H1 (cell line): ENCODE data around the gene HOXB6. TPM values are rescaled to one million over a fixed set of nuclear protein-coding genes. Genes with fewer than 3 reads are reported as not detected.

Source experiments
- CTCF ChIA-PET: fragments of 300-600 bp; sonication (Branson Sonifier 250); formaldehyde crosslinking; loops from one replicate; lab custom pipeline; 2021; ENCODE audit not compliant: partially characterized antibody; lab: Charles Lee
- POLR2A ChIA-PET: fragments of 300-600 bp; sonication (Branson Sonifier 250); formaldehyde crosslinking; loops from one replicate; lab custom pipeline; 2021; ENCODE audit warnings: inconsistent platforms; ENCODE audit not compliant: partially characterized antibody; lab: Charles Lee
- DNase-seq, 2 experiments: peaks; one replicate each; pipeline versions ENCODE4 v3.0.0 to v3.0.0-alpha.2; 2010 to 2022; ENCODE audit warnings: low spot score in 2 of 2, low read depth in 1 of 2, mixed read lengths in 1 of 2
- FAIRE-seq: peaks from 2 replicates; lab custom pipeline; 2011; peaks lifted over from hg19 to GRCh38; lab: Jason Lieb, UNC
- H2AFZ ChIP-seq: 2 replicates; pipeline ENCODE4 v1.8.1; 2012; ENCODE audit warnings: low read length, inconsistent platforms
- H2AK5ac ChIP-seq: 2 replicates; pipeline ENCODE4 v1.6.1; 2013; ENCODE audit warnings: low read depth, low read length
- H2BK120ac ChIP-seq: replicated peaks from 2 replicates; pipeline ENCODE3; 2013; ENCODE audit warnings: low read depth, low read length, inconsistent platforms
- H2BK12ac ChIP-seq: 2 replicates; pipeline ENCODE4 v1.6.1; 2013; ENCODE audit warnings: low read depth, low read length
- H2BK15ac ChIP-seq: 2 replicates; pipeline ENCODE4 v1.6.1; 2013; ENCODE audit warnings: low read length
- H2BK20ac ChIP-seq: 2 replicates; pipeline ENCODE4 v1.6.1; 2013; ENCODE audit warnings: low read length
- H2BK5ac ChIP-seq: 2 replicates; pipeline ENCODE4 v1.6.1; 2013; ENCODE audit warnings: low read depth, low read length
- H3K14ac ChIP-seq: 2 replicates; pipeline ENCODE4 v1.6.1; 2013; ENCODE audit warnings: inconsistent platforms; ENCODE audit not compliant: insufficient read length
- H3K18ac ChIP-seq: 2 replicates; pipeline ENCODE4 v1.6.1; 2013; ENCODE audit warnings: low read length; ENCODE audit errors: extremely low read depth
- H3K23ac ChIP-seq: 2 replicates; pipeline ENCODE4 v1.6.1; 2013; ENCODE audit warnings: inconsistent platforms; ENCODE audit not compliant: insufficient read length
- H3K23me2 ChIP-seq: 2 replicates; pipeline ENCODE4 v1.6.1; 2013; ENCODE audit warnings: low read depth, low read length
- H3K27ac ChIP-seq: 2 replicates; pipeline ENCODE4 v1.6.1; 2011; ENCODE audit warnings: low read depth, low read length, inconsistent platforms
- H3K27me3 ChIP-seq, 4 experiments: replicated peaks in 1 of 4; 1 replicate in 1 of 4; 2 replicates in 3 of 4; pipeline versions ENCODE4 v1.6.1 to v1.8.1; 2011 to 2013; ENCODE audit warnings: low read length in 3 of 4, mild to moderate bottlenecking in 3 of 4, inconsistent platforms in 2 of 4, mixed read lengths in 2 of 4, moderate library complexity in 1 of 4; ENCODE audit not compliant: control insufficient read depth in 3 of 4, insufficient read depth in 3 of 4; ENCODE audit errors: extremely low read depth in 1 of 4
- H3K36me3 ChIP-seq, 4 experiments: 2 replicates each; pipeline versions ENCODE4 v1.6.1 to v1.8.1; 2011 to 2013; ENCODE audit warnings: mild to moderate bottlenecking in 4 of 4, low read length in 3 of 4, moderate library complexity in 2 of 4, control low read depth in 1 of 4, inconsistent platforms in 1 of 4; ENCODE audit not compliant: insufficient read depth in 4 of 4, control insufficient read depth in 2 of 4
- H3K4ac ChIP-seq: replicated peaks from 2 replicates; pipeline ENCODE3; 2013; ENCODE audit warnings: low read length, low read depth, mixed read lengths, inconsistent platforms; ENCODE audit not compliant: insufficient read length
- H3K4me1 ChIP-seq, 4 experiments: replicated peaks in 1 of 4; 1 replicate in 1 of 4; 2 replicates in 3 of 4; pipeline versions ENCODE4 v1.6.1 to v1.8.1; 2011 to 2013; ENCODE audit warnings: low read length in 3 of 4, inconsistent platforms in 2 of 4, mixed read lengths in 1 of 4; ENCODE audit not compliant: insufficient read depth in 4 of 4, control insufficient read depth in 3 of 4
- H3K4me2 ChIP-seq, 2 experiments: 2 replicates each; pipeline versions ENCODE4 v1.6.1 to v1.8.1; 2011 to 2013; ENCODE audit warnings: low read depth in 2 of 2, low read length in 2 of 2, control low read depth in 1 of 2, inconsistent platforms in 1 of 2, mild to moderate bottlenecking in 1 of 2; ENCODE audit not compliant: insufficient read depth in 1 of 2
- H3K4me3 ChIP-seq, 4 experiments: fragments of 200-600, 300-600 bp in 1 of 4; sonication (generic), shearing (Covaris generic), sonication (Bioruptor Twin) in 1 of 4; 2 replicates each; pipeline versions ENCODE4 v1.5.1 to v1.8.1; 2011 to 2016; ENCODE audit warnings: low read length in 4 of 4, low read depth in 3 of 4, control low read depth in 2 of 4, inconsistent platforms in 2 of 4, mild to moderate bottlenecking in 2 of 4, mixed read lengths in 1 of 4, moderate library complexity in 1 of 4; ENCODE audit not compliant: insufficient read depth in 2 of 4; ENCODE audit errors: extremely low read depth in 1 of 4
- H3K56ac ChIP-seq: replicated peaks from 2 replicates; pipeline ENCODE3; 2013; ENCODE audit warnings: low read depth, mild to moderate bottlenecking, mixed read lengths, low read length, inconsistent platforms; ENCODE audit not compliant: insufficient read length
- H3K79me1 ChIP-seq: 2 replicates; pipeline ENCODE4 v1.6.1; 2013; ENCODE audit warnings: low read depth, low read length, control low read depth
- H3K79me2 ChIP-seq, 2 experiments: 2 replicates each; pipeline versions ENCODE4 v1.6.1 to v1.8.1; 2012 to 2013; ENCODE audit warnings: low read length in 2 of 2, mild to moderate bottlenecking in 2 of 2, inconsistent platforms in 1 of 2; ENCODE audit not compliant: insufficient read depth in 2 of 2, control insufficient read depth in 1 of 2
- H3K9ac ChIP-seq, 4 experiments: replicated peaks in 1 of 4; 1 replicate in 1 of 4; 2 replicates in 3 of 4; pipeline versions ENCODE4 v1.6.1 to v1.8.1; 2011 to 2013; ENCODE audit warnings: low read depth in 3 of 4, low read length in 3 of 4, control low read depth in 2 of 4, mild to moderate bottlenecking in 2 of 4, moderate library complexity in 2 of 4, inconsistent platforms in 1 of 4; ENCODE audit errors: extremely low read depth in 1 of 4
- H3K9me3 ChIP-seq, 2 experiments: 2 replicates each; pipeline versions ENCODE4 v1.6.1 to v1.8.1; 2012 to 2013; ENCODE audit warnings: mild to moderate bottlenecking in 2 of 2, moderate library complexity in 2 of 2, control low read depth in 1 of 2, inconsistent platforms in 1 of 2, low read depth in 1 of 2, low read length in 1 of 2, mixed read lengths in 1 of 2; ENCODE audit not compliant: insufficient read depth in 2 of 2
- H4K20me1 ChIP-seq, 2 experiments: replicated peaks in 1 of 2; 2 replicates each; pipeline versions ENCODE3 to v1.8.1; 2011 to 2013; ENCODE audit warnings: inconsistent platforms in 2 of 2, low read length in 2 of 2, mild to moderate bottlenecking in 1 of 2; ENCODE audit not compliant: insufficient read depth in 2 of 2, control insufficient read depth in 1 of 2
- H4K5ac ChIP-seq: 2 replicates; pipeline ENCODE4 v1.6.1; 2013; ENCODE audit warnings: low read length, low read depth, mixed read lengths, inconsistent platforms; ENCODE audit not compliant: insufficient read length
- H4K8ac ChIP-seq: 2 replicates; pipeline ENCODE4 v1.8.0; 2013; ENCODE audit warnings: mild to moderate bottlenecking, moderate library complexity, low read length, inconsistent platforms; ENCODE audit not compliant: insufficient read depth; ENCODE audit errors: extremely low read depth
- H4K91ac ChIP-seq: replicated peaks from 2 replicates; pipeline ENCODE3; 2013; ENCODE audit warnings: low read length, mixed read lengths, inconsistent platforms; ENCODE audit not compliant: insufficient read length
- KDM4A ChIP-seq: IDR thresholded peaks from one replicate; pipeline ENCODE4 v1.7.1; 2012; ENCODE audit warnings: low read depth, mild to moderate bottlenecking, moderate library complexity, low read length, inconsistent platforms; ENCODE audit not compliant: severe bottlenecking
- POLR2A ChIP-seq, 2 experiments: IDR thresholded peaks; 1 replicate in 1 of 2; 2 replicates in 1 of 2; pipeline ENCODE4 v1.6.1; 2011; ENCODE audit warnings: low read depth in 2 of 2, low read length in 2 of 2, mild to moderate bottlenecking in 2 of 2; ENCODE audit errors: control extremely low read depth in 1 of 2
- RNF2 ChIP-seq: fragments of 200-900, 300-1000 bp; sonication (generic); IDR thresholded peaks from 2 replicates; pipeline ENCODE4 v1.7.1; 2016; ENCODE audit warnings: borderline replicate concordance, low read depth, mild to moderate bottlenecking, antibody characterized with exemption, low read length; ENCODE audit not compliant: poor library complexity, severe bottlenecking; ENCODE audit errors: missing control alignments
- polyA plus RNA-seq, 7 experiments: library from polyadenylated mRNA; depleted of rRNA in 3 of 7; stranded (reverse) in 5 of 7; unstranded in 2 of 7; fragments of >200 nt in 5 of 7; fragments of 200-250 nt in 2 of 7; gene quantifications; 1 replicate in 5 of 7; 2 replicates in 1 of 7; 4 replicates in 1 of 7; pipeline versions ENCODE4 v1.2.1 to v1.2.3, GENCODE V29; 2011 to 2013; ENCODE audit warnings: missing spikeins in 2 of 7, mixed read lengths in 2 of 7
- total RNA-seq: library from RNA; stranded (reverse); fragmentation: NEBNext Ultra II Directional; extraction: Animal tissue kit (Norgen Biotek cat#: 25700); gene quantifications from 2 replicates; pipeline ENCODE4 v1.2.1, GENCODE V29; 2021

Gene HOXB6
- total and polyA plus RNA-seq, 2 of the 8 experiments (the other 6 are each of a cell fraction or from before 2014, with no cell fraction given), result not detected

DNA sequence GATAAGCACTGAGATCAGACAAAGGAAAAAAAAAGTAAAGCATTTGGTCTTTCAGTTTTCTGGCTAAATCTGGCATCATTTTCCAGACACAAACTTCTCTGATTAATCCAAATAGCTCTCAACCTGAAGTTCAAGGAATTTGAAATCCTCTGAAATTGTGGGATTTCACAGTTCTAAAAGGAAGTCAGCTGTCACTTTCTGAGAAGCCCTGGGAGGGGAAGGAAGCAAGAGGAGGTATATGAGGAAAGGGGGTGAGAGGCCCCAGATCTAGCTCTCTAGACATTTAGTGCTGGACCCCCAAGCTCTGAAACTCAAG is 38.9 kb upstream of the HOXB6 start:
- no peak overlapping the region for H3K4me2 ChIP-seq
- H3K9me3 ChIP-seq, result no peaks in the 10 kb centered on the region
- peaks cover 97 to 100% (median 99%) of the 10 kb centered on the region in 4 experiments for H3K27me3 ChIP-seq
- H2AFZ ChIP-seq, result no peak overlapping the region
- no peak overlapping the region for H3K56ac ChIP-seq
- H2BK20ac ChIP-seq, result no peak overlapping the region
- DNase-seq (no peak), FAIRE-seq (no peak)
- H3K4me3 ChIP-seq, result no peak overlapping the region
- no peak overlapping the region for H3K27ac ChIP-seq
- no peak overlapping the region for H2BK120ac ChIP-seq
- peaks cover 3% of the 10 kb centered on the region; the same call in 1 of the 2 replicates for H3K23me2 ChIP-seq
- no peak overlapping the region for H2AK5ac ChIP-seq
- no peaks in the 10 kb centered on the region for H3K79me1 ChIP-seq
- H2BK12ac ChIP-seq, result no peak overlapping the region
- no peaks in the 10 kb centered on the region for H3K79me2 ChIP-seq
- H4K8ac ChIP-seq, result no peak overlapping the region
- no peak overlapping the region for H3K18ac ChIP-seq
- H4K5ac ChIP-seq, result no peak overlapping the region
- TF ChIP-seq KDM4A (no peak), POLR2A (IDR thresholded peaks at IDR 0.05; ENCODE audit: control extremely low read depth in 1 of 2, low read depth in 2 of 2, low read length in 2 of 2) (no peak), RNF2 (peak; percentile 47)
- no peak overlapping the region for H3K9ac ChIP-seq
- ChIA-PET POLR2A (interaction anchor here (0.6 kb wide), 1 partner anchor 169 kb away, joined by 5 read pairs; no protein-coding TSS in a partner anchor), CTCF (interaction anchor here (0.9 to 2.5 kb wide), 7 partner anchors 11 to 235 kb away, joined by 3 to 10 read pairs (median 3); no protein-coding TSS in a partner anchor)
- no peak overlapping the region for H3K4ac ChIP-seq
- H3K36me3 ChIP-seq, result peaks cover 0 to 10% (median 0%) of the 10 kb centered on the region in 4 experiments; a peak in 1 of 8 replicates
- peaks cover 6 to 28% of the 10 kb centered on the region in 2 experiments for H4K20me1 ChIP-seq
- H2BK5ac ChIP-seq, result no peak overlapping the region
- H2BK15ac ChIP-seq, result no peak overlapping the region
- no peak overlapping the region for H3K23ac ChIP-seq
- H4K91ac ChIP-seq, result no peak overlapping the region
- H3K4me1 ChIP-seq, result peaks cover 0 to 14% (median 9%) of the 10 kb centered on the region in 4 experiments; a peak in 5 of 7 replicates
- H3K14ac ChIP-seq, result no peak overlapping the region
